B cell (primary cell): ENCODE results near the gene RPF1. TPM values are rescaled to one million over a fixed set of nuclear protein-coding genes. Genes with fewer than 3 reads are reported as not detected.

Experiments
- ATAC-seq: fragments of 200-7000 bp; cut with Tn5 transposase; one replicate; pipeline ENCODE4 v1.10.0; 2021; ENCODE audit warnings: low read depth, mild to moderate bottlenecking, moderate number of reproducible peaks, moderate library complexity
- CTCF ChIA-PET: fragments of 350-600 bp; sonication (Branson Sonifier 250); formaldehyde crosslinking; loops from one replicate; lab custom pipeline; 2021; ENCODE audit warnings: antibody characterized with exemption, inconsistent platforms; lab: Charles Lee
- POLR2A ChIA-PET: fragments of 350-600 bp; sonication (Branson Sonifier 250); formaldehyde crosslinking; loops from one replicate; lab custom pipeline; 2021; ENCODE audit warnings: antibody characterized with exemption; lab: Charles Lee
- DNase-seq: peaks from one replicate; pipeline ENCODE4 v3.0.0; 2013
- H2AFZ ChIP-seq: 2 replicates; pipeline ENCODE4 v1.6.1; 2012; ENCODE audit warnings: mild to moderate bottlenecking, low read depth, low read length; ENCODE audit not compliant: insufficient read depth, poor library complexity, severe bottlenecking
- H3K27ac ChIP-seq, 2 donors: 1 replicate in 1 of 2; 2 replicates in 1 of 2; pipeline ENCODE4 v1.5.1; 2012 to 2013; ENCODE audit warnings: low read length in 2 of 2, mild to moderate bottlenecking in 2 of 2, moderate library complexity in 1 of 2
- H3K27me3 ChIP-seq, 4 experiments: fragments of 200-600 bp in 1 of 4; sonication (generic) in 1 of 4; replicated peaks in 1 of 4; 1 replicate in 2 of 4; 2 replicates in 2 of 4; pipeline versions ENCODE4 v1.6.1 to v1.7.0; 2013 to 2016; ENCODE audit warnings: low read length in 3 of 4, mild to moderate bottlenecking in 2 of 4, mixed read lengths in 1 of 4, moderate library complexity in 1 of 4; ENCODE audit not compliant: insufficient read depth in 4 of 4, control insufficient read depth in 3 of 4; ENCODE audit errors: control extremely low read depth in 1 of 4
- H3K36me3 ChIP-seq, 2 experiments: replicated peaks in 1 of 2; 1 replicate in 1 of 2; 2 replicates in 1 of 2; pipeline versions ENCODE4 v1.6.1 to v1.7.1; 2013; ENCODE audit warnings: low read length in 1 of 2; ENCODE audit not compliant: insufficient read depth in 2 of 2, control insufficient read depth in 1 of 2; ENCODE audit errors: control extremely low read depth in 1 of 2, extremely low read depth in 1 of 2
- H3K4me1 ChIP-seq, 2 donors: fragments of 200-600 bp in 1 of 2; sonication (generic) in 1 of 2; 1 replicate in 1 of 2; 2 replicates in 1 of 2; pipeline versions ENCODE4 v1.5.1 to v1.6.1; 2013 to 2017; ENCODE audit warnings: low read length in 2 of 2; ENCODE audit not compliant: control insufficient read depth in 2 of 2, insufficient read depth in 2 of 2
- H3K4me2 ChIP-seq: replicated peaks from 2 replicates; pipeline ENCODE3; 2012; ENCODE audit warnings: mild to moderate bottlenecking, low read depth, low read length; ENCODE audit not compliant: poor library complexity, severe bottlenecking
- H3K4me3 ChIP-seq, 5 experiments: fragments of 200-600 bp in 1 of 5; sonication (generic) in 1 of 5; 1 replicate in 3 of 5; 2 replicates in 2 of 5; pipeline versions ENCODE4 v1.5.1 to v1.7.0; 2011 to 2016; ENCODE audit warnings: low read length in 4 of 5, mild to moderate bottlenecking in 4 of 5, low read depth in 2 of 5, control low read depth in 1 of 5, moderate library complexity in 1 of 5; ENCODE audit not compliant: insufficient read depth in 1 of 5; ENCODE audit errors: control extremely low read depth in 1 of 5, extremely low read depth in 1 of 5
- H3K79me2 ChIP-seq: fragments of 200-600 bp; sonication (generic); one replicate; pipeline ENCODE4 v1.6.0; 2016; ENCODE audit warnings: low read length; ENCODE audit not compliant: control insufficient read depth, insufficient read depth
- H3K9ac ChIP-seq: fragments of 200-600 bp; sonication (generic); 2 replicates; pipeline ENCODE4 v1.6.1; 2017; ENCODE audit warnings: mild to moderate bottlenecking, low read length, moderate library complexity
- H3K9me3 ChIP-seq, 3 donors: one replicate each; pipeline versions ENCODE4 v1.6.1 to v1.7.1; 2013; ENCODE audit warnings: low read length in 2 of 3; ENCODE audit not compliant: control insufficient read depth in 2 of 3, insufficient read depth in 1 of 3; ENCODE audit errors: control extremely low read depth in 1 of 3
- H4K20me1 ChIP-seq: 2 replicates; pipeline ENCODE4 v1.6.0; 2012; ENCODE audit warnings: mild to moderate bottlenecking, low read length; ENCODE audit not compliant: insufficient read depth, control insufficient read depth, poor library complexity, severe bottlenecking
- H3K27ac Mint-ChIP-seq: one replicate; pipeline ENCODE4 v1.8.0; 2021; ENCODE audit warnings: mixed read lengths
- H3K27me3 Mint-ChIP-seq: one replicate; pipeline ENCODE4 v1.8.0; 2021; ENCODE audit warnings: mixed read lengths
- H3K4me1 Mint-ChIP-seq: one replicate; pipeline ENCODE4 v1.8.0; 2021; ENCODE audit warnings: mixed read lengths
- H3K4me3 Mint-ChIP-seq: one replicate; pipeline ENCODE4 v1.8.0; 2021; ENCODE audit warnings: mixed read lengths
- H3K9me3 Mint-ChIP-seq: one replicate; pipeline ENCODE4 v1.8.0; 2022; ENCODE audit warnings: mixed read lengths; ENCODE audit not compliant: insufficient read depth
- CTCF ChIP-seq: fragments of 200-600 bp; IDR thresholded peaks from one replicate; pipeline ENCODE4 v1.8.0; 2022; ENCODE audit warnings: antibody characterized with exemption, mild to moderate bottlenecking
- EZH2 ChIP-seq: IDR thresholded peaks from 2 replicates; pipeline ENCODE4 v1.6.1; 2012; ENCODE audit warnings: borderline replicate concordance, low read depth, mild to moderate bottlenecking, moderate library complexity, low read length; ENCODE audit not compliant: insufficient read depth, poor library complexity, severe bottlenecking
- WGBS: methylation state at CpG from one replicate; pipeline ENCODE4 v1.1.5; 2013; ENCODE audit warnings: missing lambda C conversion rate; ENCODE audit not compliant: insufficient coverage; 5-methylcytosine and 5-hydroxymethylcytosine counted together
- intact Hi-C: fragments of 100-400 bp; cut with micrococcal nuclease; formaldehyde crosslinking; loops from one replicate; pipeline ENCODE4 v1.10.0; 2022
- polyA plus RNA-seq: library from polyadenylated mRNA; depleted of rRNA; stranded (reverse); fragments of >200 nt; gene quantifications from 2 replicates; pipeline ENCODE4 v1.2.3, GENCODE V29; 2012
- total RNA-seq, 2 donors: library from RNA; stranded (reverse); fragments of 120-200 nt in 1 of 2; gene quantifications; 1 replicate in 1 of 2; 2 replicates in 1 of 2; pipeline versions ENCODE4 v1.2.3 to v1.2.4, GENCODE V29; 2013 to 2022

RPF1 gene
- total and polyA plus RNA-seq, 2 donors (not counting 1 experiment from before 2014, with no cell fraction given) = 15.5 to 38.8 TPM

- no peak overlapping the region for H3K9ac ChIP-seq
- Mint-ChIP-seq H3K9me3 (no peaks in the 10 kb centered on the region), H3K27me3 (no peaks in the 10 kb centered on the region), H3K4me3 (peak overlapping the region; percentile 4), H3K27ac (no peak overlapping the region), H3K4me1 (peaks cover 21% of the 10 kb centered on the region)
- H3K4me1 ChIP-seq = peaks cover 23% of the 10 kb centered on the region in 2 donors
- no peaks in the 10 kb centered on the region for H3K27me3 ChIP-seq
- no peak for TF ChIP-seq CTCF
- no peak for TF ChIP-seq EZH2
- H3K4me2 ChIP-seq = no peak overlapping the region
- no peak for DNase-seq
- H4K20me1 ChIP-seq = peaks cover 7% of the 10 kb centered on the region
- CTCF ChIA-PET = interaction anchor here (0.7 to 1.0 kb wide), 2 partner anchors 27 to 245 kb away, joined by 3 read pairs; no protein-coding TSS in a partner anchor
- peaks cover 0 to 7% (median 1%) of the 10 kb centered on the region in 3 donors for H3K9me3 ChIP-seq
- H3K79me2 ChIP-seq = peaks cover 24% of the 10 kb centered on the region
- POLR2A ChIA-PET = no interaction called here
- H3K27ac ChIP-seq = no peak overlapping the region
- no peak overlapping the region for H2AFZ ChIP-seq
- H3K36me3 ChIP-seq = no peaks in the 10 kb centered on the region
- H3K4me3 ChIP-seq = no peak overlapping the region
- intact Hi-C loops = loop anchor here (5.0 to 10.0 kb wide), 4 partner anchors 34 to 769 kb away; partner anchors contain the start of genes BCL10, PRKACB and SYDE2
- ATAC-seq = no peak
- no CpG with 5 or more reads among the region's 1 CpG for WGBS
Measured at GRCh38 chr1:84508510-84508909, 29.4 kb downstream of the RPF1 start.

- H3K4me1 ChIP-seq = peaks cover 18% of the 10 kb centered on the region in 2 donors
- no peak overlapping the region for H3K27ac ChIP-seq
- intact Hi-C loops = loop anchor here (5.0 to 10.0 kb wide), 4 partner anchors 33 to 768 kb away; partner anchors contain the start of genes BCL10, PRKACB and SYDE2
- no peak overlapping the region for H2AFZ ChIP-seq
- H3K9me3 ChIP-seq = peaks cover 0 to 7% (median 1%) of the 10 kb centered on the region in 3 donors
- Mint-ChIP-seq H3K4me3 (no peak overlapping the region), H3K9me3 (no peaks in the 10 kb centered on the region), H3K4me1 (peaks cover 16% of the 10 kb centered on the region), H3K27ac (no peak overlapping the region), H3K27me3 (no peaks in the 10 kb centered on the region)
- no peak overlapping the region for H3K4me2 ChIP-seq
- H3K36me3 ChIP-seq = no peaks in the 10 kb centered on the region
- H3K4me3 ChIP-seq = no peak overlapping the region
- H3K79me2 ChIP-seq = peaks cover 18% of the 10 kb centered on the region
- peaks cover 7% of the 10 kb centered on the region for H4K20me1 ChIP-seq
- WGBS = no CpG with 5 or more reads among the region's 4 CpGs
- CTCF ChIA-PET = interaction anchor here (0.7 kb wide), 1 partner anchor 27 kb away, joined by 3 read pairs; no protein-coding TSS in a partner anchor
- no peak for TF ChIP-seq EZH2
- TF ChIP-seq CTCF = no peak
- POLR2A ChIA-PET = no interaction called here
- no peak overlapping the region for H3K9ac ChIP-seq
- no peak for ATAC-seq
- no peaks in the 10 kb centered on the region for H3K27me3 ChIP-seq
- no peak for DNase-seq
Measured at GRCh38 chr1:84509029-84509428, 30.0 kb downstream of the RPF1 start.
